ENCODE measurements around the gene FAM120A.

Gene FAM120A

DNA sequence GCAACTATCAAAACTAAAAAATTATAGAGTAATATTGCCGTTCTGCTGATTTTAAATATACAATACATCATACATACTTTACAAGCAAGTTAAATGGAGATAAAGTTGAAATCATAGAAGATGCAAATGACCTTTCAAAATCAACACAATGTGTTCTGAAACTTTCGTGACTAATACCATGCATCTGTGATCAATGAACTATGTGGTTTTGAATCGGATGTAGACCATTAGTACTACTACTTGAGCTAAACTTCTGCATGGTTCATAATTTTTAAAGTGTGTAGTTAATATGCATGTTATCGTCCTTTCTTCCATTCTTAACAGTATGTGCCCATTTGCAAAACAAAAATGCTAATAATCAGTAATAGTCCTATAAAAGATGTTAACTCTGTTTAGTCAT, 113.6 kb downstream of the FAM120A start:
- DNase-seq = no peak

DNA sequence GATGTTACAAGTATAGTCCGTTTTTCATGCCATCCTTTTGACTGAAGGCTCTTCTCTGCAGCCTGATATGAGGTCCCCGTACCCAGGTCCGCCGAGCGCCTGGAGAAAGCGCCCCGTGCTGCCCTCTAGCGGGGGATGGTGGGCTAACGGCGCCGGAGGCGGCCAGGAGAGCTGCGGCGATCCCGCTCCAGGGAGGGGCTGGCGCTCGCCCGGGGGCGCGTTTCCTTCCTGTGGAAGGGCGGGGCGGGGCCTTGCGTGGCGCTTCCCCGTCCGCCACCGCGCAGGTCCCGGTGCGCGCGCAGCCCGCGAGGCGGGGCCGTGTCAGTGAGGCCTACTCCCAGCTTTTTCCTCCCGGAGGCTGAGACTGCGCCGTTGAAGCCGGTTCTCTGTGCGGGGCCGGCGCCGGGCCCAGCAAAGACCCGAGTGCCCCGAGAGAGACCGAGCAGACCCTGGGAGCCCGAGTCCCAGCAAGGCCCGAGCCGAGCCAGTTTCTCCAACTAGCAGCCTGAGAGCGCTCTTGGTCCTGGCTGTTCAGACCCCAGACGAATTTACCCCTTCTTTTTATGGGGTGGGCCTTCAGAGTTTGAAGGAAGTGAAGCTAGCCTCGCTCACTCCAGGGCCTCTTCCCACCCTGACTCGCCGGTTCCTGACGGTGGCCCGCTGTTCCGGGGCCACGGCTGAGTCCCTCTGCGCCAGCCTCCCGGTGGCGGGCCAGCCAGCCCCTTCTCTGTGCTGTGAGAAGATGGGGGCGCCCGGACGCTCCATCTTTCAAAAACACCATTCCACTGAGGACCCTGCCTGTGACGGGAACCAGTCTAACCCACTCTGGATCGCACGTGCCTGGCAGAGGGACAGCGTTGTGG, 115.2 kb downstream of the FAM120A start:
- DNase-seq = peak; percentile 94

DNA sequence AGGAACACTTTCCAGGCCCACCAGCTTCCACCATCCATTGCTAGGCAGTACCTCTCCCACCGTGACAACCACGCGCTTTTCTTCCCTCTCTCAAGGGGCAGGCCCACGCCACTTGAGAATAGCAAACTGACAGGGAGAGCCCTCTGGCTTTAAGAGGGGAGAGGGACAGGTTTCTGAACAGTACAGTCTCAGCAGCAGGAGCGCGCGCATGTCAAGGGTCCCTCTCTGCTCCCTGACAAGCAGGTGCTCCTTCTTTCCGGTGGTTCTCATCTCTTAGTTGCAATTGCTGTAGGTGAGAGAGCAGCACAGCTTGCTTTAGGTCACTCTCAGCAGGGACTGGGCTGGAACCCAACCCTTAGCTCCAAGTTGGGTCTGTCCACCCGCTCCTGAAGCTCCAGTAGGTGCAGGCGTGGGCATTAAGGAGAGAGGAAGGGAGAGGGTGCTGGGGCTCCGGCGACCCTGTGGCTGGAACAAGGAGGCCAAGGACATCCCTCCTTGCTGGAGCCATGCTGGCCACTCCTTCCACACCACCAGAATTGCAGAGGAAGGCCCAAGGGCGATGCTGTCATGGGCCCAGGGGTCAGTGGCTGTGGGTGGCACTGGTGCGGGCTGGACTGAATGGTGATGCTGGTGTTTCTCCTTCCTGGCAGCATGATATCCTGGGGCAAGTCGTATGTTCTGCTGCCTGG, 115.9 kb downstream of the FAM120A start:
- peak; percentile 60 for DNase-seq

DNA sequence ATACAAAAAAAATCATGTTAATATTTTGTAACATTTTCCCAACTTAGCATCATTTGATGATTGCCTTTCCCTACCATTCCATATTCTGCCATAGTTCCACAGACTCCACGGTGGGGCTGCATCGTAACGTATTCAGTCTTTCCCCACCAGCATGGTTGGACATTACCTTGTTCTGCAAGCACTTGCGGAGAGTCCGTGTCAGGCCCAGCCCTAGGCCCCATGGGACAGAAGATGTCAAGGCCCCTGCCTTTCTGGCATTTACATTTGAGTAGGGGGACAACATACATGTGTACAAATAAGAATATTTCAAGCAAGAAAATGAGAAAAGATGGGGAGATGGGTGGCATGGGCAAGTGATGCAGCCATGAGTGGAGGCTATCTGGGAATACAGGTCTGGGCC, 116.7 kb downstream of the FAM120A start:
- DNase-seq = no peak

DNA sequence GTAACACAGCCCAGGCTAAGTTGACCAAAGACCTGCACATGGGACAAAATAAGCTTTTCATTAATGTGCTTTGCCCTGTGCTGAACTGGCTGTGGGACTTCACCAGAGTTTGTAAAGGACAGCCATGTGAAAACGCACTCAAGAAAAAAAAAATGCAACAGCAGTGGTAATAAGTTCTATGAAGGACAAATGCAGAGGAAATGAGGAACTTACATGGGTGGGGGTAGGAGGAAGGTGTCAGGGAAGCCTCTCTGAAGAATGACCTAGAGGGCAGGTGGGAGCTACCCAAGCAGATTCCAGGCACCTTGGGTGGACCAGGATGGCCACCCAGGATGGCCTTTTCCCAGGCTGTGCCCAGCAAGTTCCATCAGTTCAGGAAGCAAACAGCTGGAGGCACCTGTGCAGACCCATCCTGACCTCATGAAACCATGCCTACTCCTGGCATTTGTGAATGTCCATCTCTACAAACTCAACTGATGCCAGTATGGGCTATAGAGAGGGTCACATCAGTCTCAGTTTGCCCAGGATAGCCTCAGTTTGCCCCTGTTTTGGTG, 118.2 kb downstream of the FAM120A start:
- DNase-seq = no peak

DNA sequence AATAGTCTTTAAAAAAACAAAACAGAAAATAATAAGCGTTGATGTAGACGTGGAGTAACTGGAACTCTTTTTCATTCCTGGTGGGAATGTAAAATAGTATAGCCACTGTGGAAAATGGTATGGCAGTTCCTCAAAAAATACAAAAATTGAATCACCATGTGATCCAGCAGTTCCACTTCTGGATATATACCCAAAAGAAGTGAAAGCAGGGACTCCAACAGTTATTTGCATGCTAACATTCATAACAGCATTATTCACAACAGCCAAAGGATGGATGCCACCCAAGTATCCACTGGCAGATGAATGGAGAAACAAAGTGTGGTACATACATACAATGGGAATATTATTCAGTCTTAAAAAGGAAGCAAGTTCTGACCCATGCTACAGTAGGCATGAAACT, 120.7 kb downstream of the FAM120A start:
- no peak for DNase-seq

DNA sequence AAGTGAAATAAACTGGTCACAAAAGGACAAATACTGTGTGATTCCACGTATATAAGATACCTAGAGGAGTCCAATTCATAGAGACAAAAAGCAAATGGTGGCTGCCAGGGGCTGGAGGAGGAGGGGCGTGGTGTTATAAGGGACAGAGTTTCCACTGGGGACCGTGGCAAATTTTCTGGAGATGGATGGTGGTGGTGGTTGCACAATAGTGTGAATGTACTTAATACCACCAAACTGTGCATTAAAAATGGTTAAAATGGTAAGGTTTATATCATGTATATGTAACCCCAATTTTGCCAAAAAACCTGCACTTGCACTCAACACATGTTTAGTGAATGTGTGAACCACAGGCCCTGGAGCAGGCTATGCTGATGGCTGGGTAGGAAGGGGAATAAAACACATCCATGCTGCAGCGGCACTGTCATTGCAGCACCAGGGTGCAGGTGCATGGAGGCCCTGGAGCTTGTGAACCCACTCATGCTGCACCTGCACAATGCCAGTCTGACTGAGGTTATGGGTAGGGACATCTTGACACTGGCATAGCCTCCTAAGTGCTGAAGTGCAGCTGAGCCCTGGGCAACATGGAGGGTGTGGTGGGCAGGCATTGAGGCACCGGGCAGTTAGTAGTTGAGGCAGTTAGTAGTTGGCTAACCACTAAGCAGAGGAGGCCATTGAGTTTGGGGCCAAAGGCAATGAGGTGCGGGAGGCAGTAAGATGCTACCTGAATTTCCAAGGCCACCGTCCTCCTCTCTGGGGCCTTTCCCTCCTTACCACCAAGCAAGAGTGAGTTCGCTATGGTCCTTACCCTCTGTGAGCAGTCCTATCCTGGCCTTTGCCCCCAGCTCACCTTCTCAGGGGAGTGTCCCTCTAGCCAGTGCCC, 121.4 kb downstream of the FAM120A start:
- DNase-seq = no peak

DNA sequence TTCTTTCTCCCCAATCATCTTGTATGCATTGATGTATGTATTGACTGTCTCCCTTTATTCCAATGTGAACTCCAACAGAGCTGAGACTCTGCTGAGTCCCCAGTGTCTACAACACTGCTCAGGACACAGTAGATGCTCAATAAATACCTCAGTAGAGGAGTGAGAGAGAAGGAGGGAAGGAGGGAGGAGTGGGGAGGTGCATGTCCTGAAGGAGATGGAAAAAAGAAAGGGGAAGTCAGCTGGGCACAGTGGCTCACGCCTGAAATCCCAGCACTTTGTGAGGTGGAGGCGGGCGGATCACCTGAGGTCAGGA, 122.0 kb downstream of the FAM120A start:
- no peak for DNase-seq

DNA sequence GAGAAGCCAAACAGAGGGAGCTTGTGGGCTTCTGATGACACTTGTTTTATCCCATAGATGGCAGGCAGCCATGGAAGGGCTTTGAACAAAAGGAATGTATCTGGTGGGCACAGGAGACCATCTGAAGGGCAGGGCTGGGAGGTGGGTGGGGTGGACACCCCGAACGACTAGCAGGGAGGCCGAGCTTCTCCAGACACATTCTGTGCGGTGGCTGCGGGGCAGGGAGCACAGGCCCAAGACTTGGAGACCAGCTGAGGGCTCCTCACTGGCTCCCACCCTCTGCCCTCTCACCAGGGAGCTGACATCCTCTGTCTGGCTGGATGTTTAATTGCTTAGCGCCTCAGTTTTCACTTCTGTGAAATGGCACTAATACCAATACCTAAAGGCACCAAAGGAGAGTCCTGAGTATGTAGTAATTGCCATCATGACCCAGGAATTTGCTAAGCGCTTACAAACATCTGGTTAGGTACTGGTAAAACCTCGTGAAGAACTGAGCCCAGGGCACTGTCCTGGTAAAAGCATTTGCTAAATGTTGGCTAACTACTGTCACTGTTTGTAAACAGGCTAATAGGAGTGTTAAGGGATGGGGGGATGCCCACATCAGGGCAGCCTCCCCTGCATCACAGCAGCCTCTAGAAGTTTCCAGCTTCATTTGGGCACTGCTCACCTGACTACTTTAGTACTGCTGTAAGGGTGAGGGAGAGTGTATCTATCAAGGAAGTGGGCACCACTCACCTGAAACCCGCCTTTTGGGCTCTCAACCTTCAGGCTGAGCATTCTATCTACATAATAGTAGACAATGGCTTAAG, 122.8 kb downstream of the FAM120A start:
- DNase-seq = no peak

DNA sequence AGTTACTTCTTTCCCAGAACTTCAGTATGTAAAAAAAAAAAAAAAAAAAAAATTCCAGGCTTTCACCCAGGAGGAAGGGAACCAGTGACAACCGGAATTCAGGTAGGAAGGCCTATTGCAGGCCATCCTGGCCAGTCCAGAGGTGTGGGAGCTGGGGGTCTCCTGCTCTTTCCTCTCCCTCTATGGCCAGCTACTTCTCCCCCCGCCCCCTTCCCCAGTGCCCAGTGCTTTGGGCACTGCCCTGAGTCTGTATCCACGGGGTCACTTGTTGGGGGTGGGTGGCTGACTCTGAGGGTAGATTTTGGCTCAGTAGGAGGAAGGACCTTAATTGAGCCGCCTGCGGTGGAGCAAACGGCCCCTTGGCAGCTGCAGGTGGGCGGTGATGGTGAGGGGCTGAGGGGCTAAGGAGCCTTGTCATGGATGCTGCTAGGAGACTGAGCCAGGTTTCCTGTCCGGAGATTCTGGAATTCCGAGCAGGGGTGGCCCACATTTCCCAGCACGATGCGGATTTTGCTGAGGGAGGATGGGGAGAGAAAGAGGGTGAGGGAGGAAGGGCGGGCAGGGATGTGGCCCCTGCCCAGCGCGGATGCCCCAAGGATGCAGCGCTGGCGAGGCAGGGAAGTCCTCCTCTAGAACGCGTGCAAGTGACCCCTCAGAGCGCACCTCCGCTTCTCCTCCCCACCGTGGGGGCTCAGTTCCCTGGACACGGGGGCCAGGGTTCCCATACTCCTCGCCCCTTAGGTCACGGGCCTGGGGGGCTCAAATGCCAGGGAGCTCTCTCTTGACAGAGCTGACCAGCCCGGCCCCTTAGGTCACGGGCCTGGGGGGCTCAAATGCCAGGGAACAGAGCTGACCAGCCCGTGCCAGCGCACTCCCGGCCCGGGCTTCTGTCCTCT, 123.7 kb downstream of the FAM120A start:
- DNase-seq = no peak

DNA sequence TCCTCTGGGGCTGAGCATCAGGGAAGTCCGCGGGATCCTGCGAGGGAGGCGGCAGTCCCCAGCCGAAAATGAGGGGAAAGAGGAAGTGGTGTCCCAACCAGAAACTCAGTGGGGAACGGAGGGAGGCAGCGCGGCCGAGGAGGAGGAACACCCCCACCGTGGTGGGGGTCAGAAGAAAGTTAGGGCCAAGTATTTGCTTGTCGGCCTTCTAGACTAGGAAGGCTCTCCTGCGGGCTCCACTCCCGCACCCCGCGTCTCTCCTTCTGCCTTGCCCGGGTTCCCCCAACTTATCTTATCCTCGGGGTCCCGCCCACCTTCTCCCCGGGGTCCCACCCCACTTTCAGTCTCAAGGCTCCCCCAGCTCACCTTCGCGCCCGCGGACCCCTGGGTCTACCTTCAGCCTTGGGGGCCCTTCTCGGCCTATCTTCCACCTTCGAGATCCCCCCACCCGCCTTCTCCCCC, 124.3 kb downstream of the FAM120A start:
- DNase-seq = no peak

DNA sequence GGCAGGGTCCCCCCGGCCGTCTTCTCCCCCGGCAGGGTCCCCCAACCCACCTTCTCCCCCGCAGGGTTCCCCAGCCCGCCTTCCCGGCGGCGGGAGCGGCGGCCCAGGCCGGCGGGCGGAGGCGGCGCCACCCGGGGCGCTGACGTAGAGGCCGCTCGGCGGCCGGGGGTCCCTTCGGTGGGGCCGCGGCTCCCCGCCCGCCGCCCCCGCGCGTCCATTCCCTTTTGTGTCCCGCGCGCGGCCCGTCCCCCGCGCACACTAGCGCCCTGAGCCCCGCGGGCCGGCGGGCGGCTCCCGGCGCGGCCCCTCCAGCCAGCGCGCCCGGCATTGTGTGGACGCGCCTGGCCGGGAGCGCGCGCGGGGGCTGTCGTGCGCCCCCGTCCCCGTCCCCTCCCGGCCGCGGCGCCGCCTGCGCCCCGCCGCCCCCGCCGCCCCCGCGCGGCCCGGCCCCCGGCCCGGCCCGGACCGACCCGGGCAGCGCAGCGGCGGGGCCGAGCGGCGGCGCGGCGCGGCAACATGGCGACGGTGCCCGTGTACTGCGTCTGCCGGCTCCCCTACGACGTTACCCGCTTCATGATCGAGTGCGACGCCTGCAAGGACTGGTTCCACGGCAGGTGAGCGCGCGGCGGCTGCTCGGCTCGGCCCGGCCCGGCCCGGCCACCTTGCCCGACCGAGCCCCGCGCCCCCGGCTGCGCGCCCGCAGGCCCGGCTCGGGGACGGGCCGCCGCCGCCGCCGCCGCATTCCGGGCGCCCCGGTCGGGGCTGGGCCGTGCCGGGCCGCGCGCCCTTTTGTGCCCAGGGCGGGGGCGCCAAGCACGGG, 125.0 kb downstream of the FAM120A start, which contains the start of gene PHF2:
Gene PHF2 (plus strand): TSS at position 327 of the 820 bp plus-strand sequence. CDS start 190 bp downstream, at position 517.
- DNase-seq = peak; percentile 12

DNA sequence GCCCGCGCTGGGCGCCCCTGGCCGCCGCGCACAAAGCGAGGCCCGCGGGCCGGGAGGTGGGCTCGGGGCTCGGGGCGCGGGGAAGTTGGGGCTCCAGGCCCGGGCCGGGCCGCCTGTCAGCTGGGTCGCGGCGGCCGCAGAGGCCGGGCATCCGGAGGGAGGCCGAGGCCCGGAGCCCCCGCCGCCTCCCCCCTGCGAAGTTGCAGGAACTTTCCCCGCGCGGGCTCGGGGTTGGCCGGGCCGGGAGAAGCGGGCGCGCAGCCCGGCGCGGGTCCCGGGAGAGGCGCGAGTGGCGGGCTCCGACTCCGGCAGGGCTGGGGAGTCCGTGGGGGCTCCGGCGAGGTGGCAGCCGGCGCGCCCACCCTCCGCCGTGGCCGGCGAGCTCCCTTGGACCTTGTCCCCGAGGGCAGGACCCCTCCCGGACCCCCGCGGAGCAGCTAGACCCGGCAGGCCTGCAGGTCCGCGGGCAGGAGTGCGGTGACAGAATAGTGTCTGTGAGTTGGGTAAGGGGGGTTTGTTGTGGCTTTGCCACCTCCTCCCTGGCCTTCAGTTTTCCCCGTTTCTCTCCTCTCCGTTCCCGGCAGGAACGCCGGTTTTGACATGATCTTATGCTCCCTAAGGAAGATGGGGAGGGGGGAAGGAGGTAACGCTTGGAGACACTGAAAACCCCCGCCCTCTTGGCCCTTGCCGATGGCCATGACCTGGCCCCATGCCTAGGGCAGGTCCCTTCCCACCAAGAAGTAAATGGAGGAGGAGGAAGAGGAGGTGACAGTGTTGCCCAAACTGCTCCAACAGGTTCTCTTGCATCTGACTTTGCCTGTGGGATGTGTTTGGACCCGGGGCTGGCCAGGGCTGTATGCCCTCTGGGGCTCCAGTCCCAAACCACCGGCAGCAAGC, 125.8 kb downstream of the FAM120A start:
- no peak for DNase-seq

DNA sequence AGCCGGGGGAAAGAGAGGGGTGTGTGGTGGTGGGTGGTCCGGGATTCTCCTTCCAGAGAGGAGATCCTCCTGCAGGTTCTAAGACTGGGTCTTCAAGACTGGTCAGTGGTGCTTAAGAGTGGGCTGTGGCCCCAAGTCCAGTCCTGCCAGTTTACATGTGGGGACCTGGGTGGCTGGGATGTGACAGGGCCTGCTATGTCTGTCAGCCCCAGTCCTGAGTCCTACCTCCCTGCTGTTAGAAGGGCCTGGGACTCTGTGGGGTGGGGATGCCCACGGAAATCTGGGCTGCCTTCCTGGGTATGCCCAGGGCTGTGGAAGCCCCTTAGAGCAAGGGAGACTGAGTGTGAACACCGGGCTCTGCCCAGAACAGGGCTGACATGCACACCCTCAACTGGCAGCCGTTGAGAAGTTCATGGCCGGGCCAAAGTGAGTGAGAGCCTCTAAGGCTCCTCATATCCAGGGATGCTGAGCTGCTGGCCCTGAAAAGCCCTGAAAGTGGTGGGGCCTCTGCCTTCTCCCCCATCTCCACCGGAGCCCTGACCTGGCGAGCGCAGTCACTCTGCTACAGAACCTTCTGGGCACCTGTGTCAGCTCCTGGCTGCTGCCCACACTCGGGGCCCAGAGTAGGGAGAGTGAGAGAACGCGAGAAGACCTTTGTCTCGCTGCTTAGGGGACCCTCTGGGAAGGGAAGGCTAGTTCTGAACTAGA, 126.6 kb downstream of the FAM120A start:
- no peak for DNase-seq

DNA sequence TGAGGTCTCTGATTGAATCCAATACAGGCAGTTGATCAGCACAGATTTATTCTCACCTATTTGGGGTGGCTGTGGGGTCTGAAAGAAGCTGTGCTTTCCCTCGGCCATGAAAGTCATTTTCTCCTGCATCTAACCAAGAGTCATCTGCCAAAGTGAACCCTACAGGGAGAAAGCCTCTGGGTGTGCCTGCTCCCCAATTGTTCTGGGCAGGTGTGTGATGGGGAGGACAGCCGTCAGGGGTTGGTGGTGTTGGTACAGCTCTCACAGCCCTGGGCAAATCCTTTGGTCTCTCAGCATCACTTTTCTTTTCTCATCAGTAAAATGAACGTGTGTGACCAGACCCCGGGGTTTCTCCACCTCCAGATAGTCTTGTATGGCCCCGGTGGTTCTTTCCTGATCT, 127.4 kb downstream of the FAM120A start:
- no peak for DNase-seq

DNA sequence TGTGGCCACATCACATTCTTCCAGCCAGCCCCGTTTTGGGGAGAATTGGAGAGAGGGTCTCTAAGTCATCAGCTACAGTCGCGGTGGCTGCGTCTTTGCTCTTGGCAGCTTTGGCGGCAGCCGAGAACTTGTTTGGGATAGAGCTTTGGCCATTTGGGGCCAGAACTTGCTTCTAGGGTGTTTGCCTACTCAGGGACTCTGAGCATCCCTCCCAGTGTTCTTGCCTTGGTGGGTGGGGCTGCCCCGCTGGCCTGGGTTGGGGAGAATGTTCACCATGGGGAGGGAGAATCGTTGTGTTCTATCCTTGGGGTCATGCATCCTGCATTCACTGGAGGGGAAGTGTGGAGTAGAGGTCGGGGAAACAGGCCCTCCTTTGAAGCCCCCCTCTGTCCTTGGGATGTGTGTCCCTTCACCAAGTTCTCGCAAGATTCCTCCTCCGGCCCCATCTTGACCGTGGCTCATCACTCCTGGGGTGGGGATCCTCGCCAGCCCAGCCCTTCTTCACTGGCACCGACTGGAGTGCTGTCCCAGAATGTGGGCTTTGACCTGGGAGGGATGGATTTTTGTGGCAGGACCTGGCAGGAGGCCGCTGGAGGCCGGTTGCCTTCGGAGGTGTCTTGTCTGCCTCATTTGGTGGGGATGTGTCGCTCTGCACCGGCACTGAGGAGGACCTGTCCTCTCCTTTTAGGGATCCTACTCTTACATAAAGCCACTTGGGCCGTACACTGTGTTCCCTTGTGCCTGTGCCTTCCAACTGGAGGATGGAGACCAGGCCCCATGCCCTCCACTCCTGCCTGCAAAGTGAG, 128.4 kb downstream of the FAM120A start:
- DNase-seq = no peak

DNA sequence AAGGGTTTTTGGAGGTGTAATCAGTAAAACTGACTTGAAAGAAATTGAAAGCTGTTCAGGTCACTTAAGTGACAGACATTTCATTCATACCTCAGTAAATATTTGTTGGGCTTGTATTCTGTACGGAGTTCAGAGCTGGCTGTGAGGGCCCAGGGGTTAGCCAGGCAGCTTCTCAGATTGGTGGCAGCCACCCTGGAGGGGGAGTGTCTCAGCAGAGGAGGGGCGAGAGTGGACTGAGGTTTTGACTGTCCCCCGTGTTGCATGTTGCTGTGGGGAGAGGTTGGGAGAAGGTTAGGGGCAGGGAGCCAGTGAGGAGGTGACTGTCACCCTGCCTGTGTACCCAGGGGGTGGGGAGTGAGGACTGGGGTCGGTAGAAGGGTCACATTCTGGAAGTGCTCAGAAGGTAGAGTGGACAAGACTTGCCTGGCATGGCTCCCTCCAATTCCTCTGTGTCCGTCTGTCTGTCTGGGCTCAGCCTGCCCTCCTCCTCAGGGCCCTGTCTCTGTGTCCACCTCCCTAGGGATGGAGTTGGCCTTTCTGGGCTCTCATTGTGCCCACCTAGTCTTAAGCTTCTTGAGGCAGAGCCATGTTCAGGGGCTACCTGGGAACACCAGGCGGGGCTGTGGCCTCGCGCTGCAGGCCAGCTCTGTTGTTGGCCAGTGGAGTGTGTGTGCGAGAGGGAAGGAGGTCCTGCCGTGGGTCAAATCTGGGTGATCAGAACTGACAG, 129.3 kb downstream of the FAM120A start:
- no peak for DNase-seq
